Measurements from ENCODE around the gene CYP4A22.
A peak's percentile ranks its signal among the peaks of the same experiment; 100 is the strongest.

CYP4A22 gene

GRCh38 chr1:47137198-47137597 lies at the start of gene CYP4A22:
TSS of gene CYP4A22 (plus strand) at chr1:47137441. CDS start at chr1:47137486, 45 bp downstream.
- TF ChIP-seq YY1 (IDR thresholded peaks at IDR 0.05; ENCODE audit: low read depth), result no peak
- TF ChIP-seq TCF12 (IDR thresholded peaks at IDR 0.05; ENCODE audit: low read depth), result no peak
- TF ChIP-seq NFIC (IDR thresholded peaks at IDR 0.05), result no peak
- no peak for TF ChIP-seq FOXM1 (IDR thresholded peaks at IDR 0.05; ENCODE audit: borderline replicate concordance, low read depth)

- peak; percentile 56; the same call in 1 of the 2 replicates for TF ChIP-seq RAD21 (IDR thresholded peaks at IDR 0.05; ENCODE audit: low read depth)
Measured at GRCh38 chr1:47089356-47089755, 47.9 kb upstream of the CYP4A22 start.

- peak; percentile 31 for TF ChIP-seq RAD21 (IDR thresholded peaks at IDR 0.05; ENCODE audit: low read depth)
Measured at GRCh38 chr1:47091476-47091875, 45.8 kb upstream of the CYP4A22 start.

GRCh38 chr1:47104816-47105215 lies 32.4 kb upstream of the CYP4A22 start:
- TF ChIP-seq TEAD4 (IDR thresholded peaks at IDR 0.05), result no peak
- no peak for TF ChIP-seq REST (IDR thresholded peaks at IDR 0.05; ENCODE audit: low read depth)
- TF ChIP-seq RAD21 (IDR thresholded peaks at IDR 0.05; ENCODE audit: low read depth), result no peak
- TF ChIP-seq TCF12 (IDR thresholded peaks at IDR 0.05; ENCODE audit: low read depth), result no peak
- TF ChIP-seq USF1 (IDR thresholded peaks at IDR 0.05), result no peak
- no peak for TF ChIP-seq CREB1 (IDR thresholded peaks at IDR 0.05; ENCODE audit: low read depth)
- no peak for TF ChIP-seq TAF1 (IDR thresholded peaks at IDR 0.05; ENCODE audit: low read depth)
- no peak for TF ChIP-seq CEBPB (IDR thresholded peaks at IDR 0.05)
- no peak for TF ChIP-seq FOXM1 (IDR thresholded peaks at IDR 0.05; ENCODE audit: borderline replicate concordance, low read depth)

GRCh38 chr1:47106792-47107191 lies 30.4 kb upstream of the CYP4A22 start:
- TF ChIP-seq TAF1 (IDR thresholded peaks at IDR 0.05; ENCODE audit: low read depth) (no peak), EP300 (IDR thresholded peaks at IDR 0.05; ENCODE audit: borderline replicate concordance) (no peak), MAX (IDR thresholded peaks at IDR 0.05) (no peak), CEBPB (IDR thresholded peaks at IDR 0.05) (no peak), USF1 (IDR thresholded peaks at IDR 0.05) (no peak), ZBTB7A (IDR thresholded peaks at IDR 0.05; ENCODE audit: low read depth) (no peak), EGR1 (IDR thresholded peaks at IDR 0.05) (no peak), YY1 (IDR thresholded peaks at IDR 0.05; ENCODE audit: low read depth) (no peak), CREB1 (IDR thresholded peaks at IDR 0.05; ENCODE audit: low read depth) (no peak), REST (IDR thresholded peaks at IDR 0.05; ENCODE audit: low read depth) (no peak), RAD21 (IDR thresholded peaks at IDR 0.05; ENCODE audit: low read depth) (no peak), TCF12 (IDR thresholded peaks at IDR 0.05; ENCODE audit: low read depth) (no peak), FOXM1 (IDR thresholded peaks at IDR 0.05; ENCODE audit: borderline replicate concordance, low read depth) (no peak), TEAD4 (IDR thresholded peaks at IDR 0.05) (no peak), NFIC (IDR thresholded peaks at IDR 0.05) (no peak)

GRCh38 chr1:47113178-47113577 lies 24.1 kb upstream of the CYP4A22 start:
- no peak for TF ChIP-seq NFIC (IDR thresholded peaks at IDR 0.05)

- TF ChIP-seq USF1 (IDR thresholded peaks at IDR 0.05) (no peak), NFIC (IDR thresholded peaks at IDR 0.05) (no peak), EP300 (IDR thresholded peaks at IDR 0.05; ENCODE audit: borderline replicate concordance) (no peak), REST (IDR thresholded peaks at IDR 0.05; ENCODE audit: low read depth) (no peak), TEAD4 (IDR thresholded peaks at IDR 0.05) (no peak)
Measured at GRCh38 chr1:47128221-47128620, 9.0 kb upstream of the CYP4A22 start.

Data from Ishikawa (cell line).